OCI-LY3 (cell line): ENCODE data around the gene CACNA2D1.

Experiments used
- H2AFZ ChIP-seq: fragments of 200-600, 300-600 bp; shearing (Covaris generic); 2 replicates; pipeline ENCODE4 v1.6.0; 2014; ENCODE audit warnings: antibody characterized with exemption, low read depth, low read length
- H3K27ac ChIP-seq: fragments of 200-600, 300-600 bp; sonication (generic); 2 replicates; pipeline ENCODE4 v1.5.1; 2014; ENCODE audit warnings: mild to moderate bottlenecking, low read length, moderate library complexity, mixed read lengths
- H3K27me3 ChIP-seq: fragments of 200-600, 300-600 bp; sonication (generic); 2 replicates; pipeline ENCODE4 v1.6.1; 2014; ENCODE audit warnings: low read depth, low read length, mixed read lengths
- H3K36me3 ChIP-seq: fragments of 200-600, 300-600 bp; sonication (generic); replicated peaks from 2 replicates; pipeline ENCODE3; 2014; ENCODE audit warnings: low read depth, low read length, mixed read lengths
- H3K4me1 ChIP-seq: fragments of 300-600, 200-600 bp; sonication (generic); 2 replicates; pipeline ENCODE4 v1.6.1; 2014; ENCODE audit warnings: low read length, mixed read lengths
- H3K4me2 ChIP-seq: fragments of 200-600, 300-600 bp; sonication (generic); 2 replicates; pipeline ENCODE4 v1.6.1; 2014; ENCODE audit warnings: low read length, mixed read lengths
- H3K4me3 ChIP-seq: fragments of 300-600, 200-600 bp; sonication (generic); 2 replicates; pipeline ENCODE4 v1.5.1; 2014; ENCODE audit warnings: antibody characterized with exemption, mild to moderate bottlenecking, low read length, moderate library complexity
- H3K79me2 ChIP-seq: fragments of 300-600, 200-600 bp; shearing (Covaris generic); 2 replicates; pipeline ENCODE4 v1.6.1; 2014; ENCODE audit warnings: mild to moderate bottlenecking, low read length, mixed read lengths
- H3K9ac ChIP-seq: fragments of 300-600, 200-600 bp; shearing (Covaris generic); 2 replicates; pipeline ENCODE4 v1.6.0; 2014; ENCODE audit warnings: mild to moderate bottlenecking, low read length, moderate library complexity
- H3K9me3 ChIP-seq: fragments of 200-600, 300-600 bp; shearing (Covaris generic); 2 replicates; pipeline ENCODE4 v1.6.1; 2014; ENCODE audit warnings: low read length, mixed read lengths; ENCODE audit not compliant: insufficient read depth
- H4K20me1 ChIP-seq: fragments of 200-600, 300-600 bp; sonication (generic); 2 replicates; pipeline ENCODE4 v1.6.1; 2016; ENCODE audit warnings: low read length, mixed read lengths; ENCODE audit not compliant: insufficient read depth
- CTCF ChIP-seq: fragments of 200-600, 300-600 bp; sonication (generic); IDR thresholded peaks from 2 replicates; pipeline ENCODE4 v1.5.1; 2014; ENCODE audit warnings: antibody characterized with exemption, low read length, low read depth
- EZH2phosphoT487 ChIP-seq: fragments of 200-600 bp; shearing (Covaris generic); IDR thresholded peaks from 2 replicates; pipeline ENCODE4 v1.6.1; 2018; ENCODE audit warnings: antibody characterized with exemption, mixed run types, low read depth

The CACNA2D1 gene

GRCh38 chr7:82443547-82444219, at the start of gene CACNA2D1:
Gene CACNA2D1 (minus strand): TSS chr7:82443777.
- Histone ChIP-seq H3K79me2 (no peaks in the 10 kb centered on the region), H3K9me3 (no peaks in the 10 kb centered on the region), H3K36me3 (no peaks in the 10 kb centered on the region), H3K27ac (no peak within 1 kb of the TSS), H3K27me3 (no peaks in the 10 kb centered on the region), H3K4me1 (peaks cover 4% of the 10 kb centered on the region; the same call in 1 of the 2 replicates), H3K4me2 (no peak within 1 kb of the TSS), H4K20me1 (no peaks in the 10 kb centered on the region), H2AFZ (no peak within 1 kb of the TSS), H3K4me3 (no peak within 1 kb of the TSS), H3K9ac (no peak within 1 kb of the TSS)
- TF ChIP-seq EZH2phosphoT487 (no peak), CTCF (no peak)

- no peaks in the 10 kb centered on the region for H4K20me1 ChIP-seq
- H3K27me3 ChIP-seq = no peaks in the 10 kb centered on the region
- H3K36me3 ChIP-seq = no peaks in the 10 kb centered on the region
- H3K79me2 ChIP-seq = no peaks in the 10 kb centered on the region
- no peaks in the 10 kb centered on the region for H3K9me3 ChIP-seq
- H2AFZ ChIP-seq = no peak overlapping the region
- no peak overlapping the region for H3K4me3 ChIP-seq
- H3K4me1 ChIP-seq = no peaks in the 10 kb centered on the region
- TF ChIP-seq EZH2phosphoT487 (no peak), CTCF (peak; percentile 76)
- H3K4me2 ChIP-seq = peak overlapping the region; percentile 12
- no peak overlapping the region for H3K27ac ChIP-seq
- no peak overlapping the region for H3K9ac ChIP-seq
Observed at GRCh38 chr7:82481499-82482097, 38.0 kb upstream of the CACNA2D1 start.

GRCh38 chr7:82477733-82478515, 34.3 kb upstream of the CACNA2D1 start:
- Histone ChIP-seq H4K20me1 (no peaks in the 10 kb centered on the region), H3K36me3 (no peaks in the 10 kb centered on the region), H3K27ac (no peak overlapping the region), H3K4me2 (no peak overlapping the region), H3K4me3 (no peak overlapping the region), H3K79me2 (no peaks in the 10 kb centered on the region), H3K9me3 (no peaks in the 10 kb centered on the region), H3K27me3 (no peaks in the 10 kb centered on the region), H2AFZ (no peak overlapping the region), H3K4me1 (no peaks in the 10 kb centered on the region), H3K9ac (no peak overlapping the region)
- no peak for TF ChIP-seq EZH2phosphoT487
- TF ChIP-seq CTCF = no peak

GRCh38 chr7:82472966-82473365, 29.4 kb upstream of the CACNA2D1 start:
- Histone ChIP-seq H3K4me3 (no peak overlapping the region), H4K20me1 (no peaks in the 10 kb centered on the region), H3K9me3 (no peaks in the 10 kb centered on the region), H3K27ac (no peak overlapping the region), H3K9ac (no peak overlapping the region), H3K79me2 (no peaks in the 10 kb centered on the region), H3K4me2 (no peak overlapping the region), H2AFZ (no peak overlapping the region), H3K4me1 (peaks cover 4% of the 10 kb centered on the region; the same call in 1 of the 2 replicates), H3K27me3 (no peaks in the 10 kb centered on the region), H3K36me3 (no peaks in the 10 kb centered on the region)
- TF ChIP-seq EZH2phosphoT487 = no peak
- TF ChIP-seq CTCF = no peak
